H4 (cell line): ENCODE data around the gene POM121L12. TPM values are rescaled to one million over a fixed set of nuclear protein-coding genes. Genes with fewer than 3 reads are reported as not detected.

Source experiments
- DNase-seq: peaks from one replicate; pipeline ENCODE4 v3.0.0-alpha.2; 2015; ENCODE audit warnings: low spot score
- total RNA-seq: library from RNA; depleted of rRNA; stranded (reverse); fragments of >200 nt; shearing (Covaris generic); gene quantifications from 2 replicates; pipeline ENCODE4 v1.2.3, GENCODE V29; 2014; rRNA removed

Gene POM121L12
- total RNA-seq: not detected in 2 replicates

DNA sequence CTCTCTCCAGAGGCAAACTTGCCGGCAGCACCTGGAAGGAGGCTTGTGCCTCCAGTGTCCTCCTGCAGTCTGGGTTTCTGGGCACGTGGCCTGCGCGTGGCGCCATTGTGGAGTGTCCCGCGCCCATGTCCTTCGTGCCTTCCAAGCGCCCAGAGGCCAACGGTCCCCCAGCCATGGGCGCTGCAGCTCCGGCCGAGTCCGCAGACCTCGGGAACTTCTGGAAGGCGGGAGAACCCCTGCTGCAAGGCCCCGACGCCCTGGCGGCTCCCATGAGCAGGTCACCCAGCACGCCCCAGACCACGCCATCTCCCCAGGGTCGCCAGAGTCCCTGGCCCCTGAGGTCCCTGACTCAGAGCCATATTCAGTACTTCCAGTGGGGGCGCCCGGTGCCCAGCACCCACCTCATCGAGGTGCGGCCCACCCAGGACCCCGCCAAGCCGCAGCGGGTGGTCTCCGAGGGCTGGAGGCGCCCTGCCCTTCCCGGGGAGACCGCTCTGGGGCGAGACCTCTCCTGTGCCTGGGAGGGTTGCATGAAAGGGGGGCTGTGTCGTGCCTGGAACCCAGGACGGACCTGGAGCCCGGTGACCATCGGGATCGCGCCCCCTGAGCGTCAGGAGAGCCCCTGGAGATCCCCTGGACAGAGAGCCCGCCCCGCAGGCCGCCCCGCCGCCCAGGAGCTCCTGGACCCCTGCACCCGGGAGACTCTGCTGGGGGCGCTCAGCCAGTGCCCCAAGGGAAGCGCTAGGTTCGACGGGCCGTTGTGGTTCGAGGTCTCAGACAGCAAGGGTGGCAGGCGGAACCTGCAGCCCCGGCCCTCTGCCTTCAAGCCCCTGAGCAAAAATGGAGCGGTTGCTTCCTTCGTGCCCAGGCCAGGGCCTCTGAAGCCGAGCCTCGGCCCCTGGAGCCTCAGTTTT is at the start of gene POM121L12:
Gene POM121L12, plus strand, starts transcription at position 135 of the 914 bp plus-strand sequence. Its CDS starts 39 bp downstream, at position 174.
- DNase-seq: no peak

GRCh38 chr7:52992001-52992400 is 43.4 kb upstream of the POM121L12 start:
- no peak for DNase-seq

DNA sequence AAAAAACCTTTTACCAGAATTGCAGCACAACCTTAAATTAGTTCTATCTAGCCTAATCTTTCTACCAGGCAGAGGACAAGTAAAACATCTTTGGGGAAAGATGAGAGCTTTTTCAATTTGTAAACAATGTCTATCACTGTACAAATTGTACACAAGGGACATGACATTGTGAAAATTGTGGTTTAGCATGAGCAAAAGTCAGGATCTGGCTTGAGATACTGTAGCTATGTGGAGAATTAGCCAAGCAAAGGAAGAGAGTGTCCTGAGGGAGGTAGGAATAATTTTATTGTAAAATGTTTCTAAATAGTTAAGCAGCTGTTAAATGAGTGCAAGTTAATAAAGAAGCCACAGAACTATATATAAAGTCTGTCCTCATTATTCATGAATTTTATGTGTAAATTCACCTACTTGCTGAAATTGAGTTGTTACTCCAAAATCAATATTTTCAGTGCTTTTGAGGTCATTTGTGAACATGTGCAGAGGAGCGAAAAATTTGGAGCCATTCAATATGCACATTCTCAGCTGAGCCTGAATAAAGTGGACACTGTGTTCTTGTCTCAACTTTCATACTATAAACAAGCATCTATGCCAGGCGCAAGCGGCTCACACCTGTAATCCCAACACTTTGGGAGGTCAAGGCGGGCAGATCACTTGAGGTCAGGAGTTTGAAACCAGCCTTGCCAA is 42.8 kb upstream of the POM121L12 start:
- no peak for DNase-seq

- DNase-seq: no peak
Observed at GRCh38 chr7:52995676-52996075, 39.8 kb upstream of the POM121L12 start.

DNA sequence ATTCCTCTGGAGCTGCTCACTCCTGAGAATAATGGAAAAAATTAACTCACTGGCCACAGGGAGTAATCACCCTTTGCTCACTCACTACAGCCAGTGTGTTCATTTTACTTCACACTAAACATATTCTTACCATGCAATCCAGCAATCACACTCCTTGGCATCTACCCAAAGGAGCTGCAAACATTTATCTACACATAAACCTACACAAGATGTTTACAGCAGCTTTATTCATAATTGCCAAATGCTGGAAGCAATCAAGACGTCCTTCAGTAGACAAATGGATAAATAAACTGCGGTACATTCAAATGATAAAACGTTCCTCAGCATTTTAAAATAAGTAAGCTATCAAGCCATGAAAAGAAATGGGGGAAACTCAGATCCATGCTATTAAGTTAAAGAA is 34.2 kb upstream of the POM121L12 start:
- no peak for DNase-seq

- DNase-seq: no peak
Observed at GRCh38 chr7:53002389-53002788, 33.0 kb upstream of the POM121L12 start.

DNA sequence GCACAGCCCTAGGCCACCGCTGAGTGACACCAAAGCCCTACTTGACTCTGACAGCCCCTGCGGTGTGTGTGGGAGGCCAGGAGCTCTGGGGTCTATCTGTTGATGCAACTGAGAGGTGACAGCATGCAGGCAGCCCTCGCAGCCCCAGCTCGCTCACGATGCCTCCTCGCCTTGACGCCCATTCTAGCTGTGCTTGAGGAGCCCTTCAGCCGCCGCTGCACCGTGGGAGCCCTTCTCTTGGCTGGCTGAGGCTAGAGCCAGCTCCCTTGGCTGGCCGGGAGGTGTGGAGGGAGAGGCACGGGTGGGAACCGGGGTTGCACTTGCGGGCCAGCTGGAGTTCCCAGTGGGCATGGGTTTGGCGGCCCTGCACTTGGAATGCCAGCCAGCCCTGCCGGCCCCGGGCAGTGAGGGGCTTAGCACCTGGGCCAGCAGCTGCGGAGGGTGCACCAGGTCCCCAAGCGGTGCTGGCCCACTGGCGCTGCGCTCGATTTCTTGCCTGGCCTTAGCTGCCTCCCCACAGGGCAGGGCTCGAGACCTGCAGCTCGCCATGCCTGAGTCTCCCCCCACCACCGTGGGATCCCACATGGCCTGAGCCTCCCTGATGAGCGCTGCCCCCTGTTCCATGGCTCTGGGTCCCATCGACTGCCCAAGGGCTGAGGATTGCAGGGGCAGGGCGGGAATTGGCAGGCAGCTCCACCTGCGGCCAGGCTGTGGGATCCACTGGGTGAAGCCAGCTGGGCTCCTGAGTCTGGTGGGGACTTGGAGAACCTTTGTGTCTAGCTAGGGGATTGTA is 31.6 kb upstream of the POM121L12 start:
- DNase-seq: no peak

DNA sequence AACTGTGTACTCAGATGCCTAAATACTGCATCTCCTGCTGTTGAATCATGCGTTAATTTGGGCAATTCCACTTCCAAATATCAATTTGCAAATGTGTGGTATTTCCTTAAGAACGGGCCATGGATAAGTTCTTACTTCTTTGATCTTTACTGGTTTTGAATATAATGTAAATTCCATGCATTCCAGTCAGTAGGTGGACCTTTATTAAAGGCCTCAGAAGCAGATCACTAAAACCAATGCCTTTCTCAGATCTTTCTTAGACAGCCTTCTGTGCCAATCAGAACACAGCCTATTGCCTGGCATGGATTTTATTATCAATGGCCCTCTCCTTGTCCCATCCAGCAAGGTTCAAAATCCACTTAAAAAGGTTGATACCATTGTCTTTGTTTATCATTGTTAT is 21.5 kb upstream of the POM121L12 start:
- no peak for DNase-seq

- no peak for DNase-seq
Observed at GRCh38 chr7:53015463-53015862, 20.0 kb upstream of the POM121L12 start.

DNA sequence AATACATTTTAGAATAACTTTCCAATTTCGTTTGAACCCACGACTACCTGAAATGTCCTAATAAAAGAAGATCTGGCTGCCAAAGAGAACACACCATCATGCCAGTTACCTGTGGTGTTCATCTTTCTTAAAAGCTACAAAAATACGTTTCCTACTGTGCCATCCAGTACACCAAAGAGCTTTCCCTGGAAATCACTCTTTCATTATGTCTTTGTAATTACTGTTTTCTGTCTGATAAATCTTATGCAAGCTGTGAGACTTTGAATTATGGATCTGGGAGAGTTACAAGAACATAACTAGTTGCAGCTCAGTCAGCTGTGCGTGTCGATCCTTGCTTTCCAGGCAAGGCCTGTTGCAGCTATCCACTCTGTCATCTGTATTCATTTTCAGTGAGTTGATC is 12.5 kb upstream of the POM121L12 start:
- no peak for DNase-seq

GRCh38 chr7:53048638-53049037 is 13.2 kb downstream of the POM121L12 start:
- no peak for DNase-seq

- DNase-seq: no peak
Observed at GRCh38 chr7:53050433-53050832, 15.0 kb downstream of the POM121L12 start.

GRCh38 chr7:53059591-53059990 is 24.2 kb downstream of the POM121L12 start:
- no peak for DNase-seq

DNA sequence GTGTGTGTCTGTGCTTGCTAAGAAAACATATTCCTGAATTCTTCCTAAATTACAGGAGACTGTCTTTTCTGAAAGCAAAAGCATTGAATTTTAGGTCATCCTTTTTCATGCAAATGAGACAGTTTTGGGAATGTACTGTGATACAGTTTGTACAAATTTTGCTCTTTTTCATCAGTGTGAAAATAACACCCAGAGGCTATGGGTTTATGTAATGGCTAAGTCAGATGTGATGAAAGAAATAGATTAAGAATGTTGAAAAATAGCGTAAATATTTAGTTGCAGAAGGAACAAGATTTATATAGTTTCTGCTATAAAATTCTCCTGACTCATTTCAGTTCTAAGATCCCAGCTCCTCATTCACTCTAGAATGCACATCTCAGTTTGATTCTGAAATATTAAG is 24.6 kb downstream of the POM121L12 start:
- no peak for DNase-seq

GRCh38 chr7:53062796-53063195 is 27.4 kb downstream of the POM121L12 start:
- no peak for DNase-seq

DNA sequence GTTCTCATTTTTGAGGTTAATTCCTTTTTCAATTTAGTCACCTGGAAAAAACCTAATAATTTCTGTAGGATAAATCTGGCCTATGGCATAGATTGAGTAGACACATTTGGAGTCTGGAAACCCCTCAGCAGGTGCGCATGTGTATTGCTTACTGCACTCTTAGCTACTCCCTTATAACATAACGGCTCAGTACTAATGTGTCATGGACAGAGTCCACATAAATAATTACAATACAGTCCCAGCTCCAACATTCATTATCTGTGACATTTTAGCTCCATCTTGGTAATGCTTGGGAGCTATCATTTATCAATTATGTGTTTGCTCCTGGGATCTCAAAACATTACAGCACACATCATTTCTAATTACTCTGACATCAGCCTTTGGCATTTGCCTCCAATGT is 33.2 kb downstream of the POM121L12 start:
- DNase-seq: no peak

GRCh38 chr7:53070883-53071282 is 35.5 kb downstream of the POM121L12 start:
- DNase-seq: no peak
